Fibroblast of pulmonary artery (primary cell): ENCODE data around the gene SPNS2.

Experiments
- DNase-seq: peaks from one replicate; pipeline ENCODE4 v3.0.0-alpha.2; 2010; ENCODE audit warnings: low read depth
- H3K4me3 ChIP-seq: replicated peaks from 2 replicates; pipeline ENCODE4 v1.5.1; 2011; ENCODE audit warnings: low read depth, mild to moderate bottlenecking, control low read depth, low read length, moderate library complexity
- CTCF ChIP-seq: IDR thresholded peaks from 2 replicates; pipeline ENCODE4 v1.5.1; 2011; ENCODE audit warnings: mild to moderate bottlenecking, control low read depth, low read length, inconsistent platforms; ENCODE audit errors: missing control alignments

The SPNS2 gene

GRCh38 chr17:4537451-4538235 is 39.0 kb downstream of the SPNS2 start:
- no peak for DNase-seq
- TF ChIP-seq CTCF, result no peak
- no peak overlapping the region for H3K4me3 ChIP-seq

- H3K4me3 ChIP-seq, result no peak overlapping the region
- no peak for DNase-seq
- no peak for TF ChIP-seq CTCF
Measured at GRCh38 chr17:4538236-4539002, 39.7 kb downstream of the SPNS2 start.

GRCh38 chr17:4539025-4539424 is 40.3 kb downstream of the SPNS2 start:
- no peak overlapping the region for H3K4me3 ChIP-seq
- no peak for DNase-seq
- no peak for TF ChIP-seq CTCF

GRCh38 chr17:4539576-4540223 is 41.0 kb downstream of the SPNS2 start:
- no peak for DNase-seq
- no peak overlapping the region for H3K4me3 ChIP-seq
- no peak for TF ChIP-seq CTCF

- no peak for DNase-seq
- no peak overlapping the region for H3K4me3 ChIP-seq
- no peak for TF ChIP-seq CTCF
Measured at GRCh38 chr17:4540224-4540651, 41.6 kb downstream of the SPNS2 start.

GRCh38 chr17:4540687-4541327 is 42.1 kb downstream of the SPNS2 start:
- DNase-seq, result no peak
- no peak for TF ChIP-seq CTCF
- no peak overlapping the region for H3K4me3 ChIP-seq
